Hepatocyte (in vitro differentiated cells): ENCODE measurements around the gene RNLS. TPM values are rescaled to one million over a fixed set of nuclear protein-coding genes. Genes with fewer than 3 reads are reported as not detected.
"Not testable (repeated sequence)": the region's sequence is repeated elsewhere in the genome, so short reads cannot be mapped to it uniquely, and the experiment has no call there.

Experiments used
- DNase-seq: peaks from one replicate; pipeline ENCODE4 v3.0.0-alpha.2; 2016; ENCODE audit warnings: low spot score
- H2AFZ ChIP-seq: fragments of 200-600 bp; sonication (generic); 2 replicates; pipeline ENCODE4 v1.6.0; 2016; ENCODE audit warnings: antibody characterized with exemption, mild to moderate bottlenecking
- H3K27ac ChIP-seq: fragments of 200-600 bp; sonication (generic); 2 replicates; pipeline ENCODE4 v1.5.1; 2016; ENCODE audit warnings: mild to moderate bottlenecking
- H3K27me3 ChIP-seq: fragments of 200-600 bp; sonication (generic); 2 replicates; pipeline ENCODE4 v1.6.1; 2016
- H3K36me3 ChIP-seq: fragments of 200-600 bp; sonication (generic); replicated peaks from 2 replicates; pipeline ENCODE4 v1.5.1; 2016; ENCODE audit warnings: low read depth; ENCODE audit not compliant: insufficient read depth
- H3K4me1 ChIP-seq: fragments of 200-600 bp; sonication (generic); 2 replicates; pipeline ENCODE4 v1.5.1; 2016; ENCODE audit warnings: mild to moderate bottlenecking, moderate library complexity; ENCODE audit not compliant: insufficient read depth
- H3K4me2 ChIP-seq: fragments of 200-600 bp; sonication (generic); 2 replicates; pipeline ENCODE4 v1.6.0; 2016
- H3K4me3 ChIP-seq: fragments of 200-600 bp; sonication (generic); 2 replicates; pipeline ENCODE4 v1.5.1; 2016; ENCODE audit warnings: mild to moderate bottlenecking
- H3K79me2 ChIP-seq: fragments of 200-600 bp; sonication (generic); 2 replicates; pipeline ENCODE4 v1.6.0; 2017; ENCODE audit warnings: mild to moderate bottlenecking
- H3K9me2 ChIP-seq: fragments of 200-600 bp; sonication (generic); replicated peaks from 2 replicates; pipeline ENCODE4 v1.6.0; 2017; ENCODE audit warnings: mild to moderate bottlenecking; ENCODE audit not compliant: insufficient read depth
- H3K9me3 ChIP-seq: fragments of 200-600 bp; sonication (generic); 2 replicates; pipeline ENCODE4 v1.5.1; 2016; ENCODE audit warnings: low read depth, mild to moderate bottlenecking
- H4K20me1 ChIP-seq: fragments of 200-600 bp; sonication (generic); 2 replicates; pipeline ENCODE4 v1.6.0; 2016; ENCODE audit warnings: mild to moderate bottlenecking; ENCODE audit not compliant: insufficient read depth, poor library complexity, severe bottlenecking
- CTCF ChIP-seq: fragments of 200-600 bp; sonication (generic); IDR thresholded peaks from 2 replicates; pipeline ENCODE4 v1.5.1; 2016; ENCODE audit warnings: antibody characterized with exemption, mild to moderate bottlenecking; ENCODE audit not compliant: poor library complexity
- EZH2 ChIP-seq: fragments of 200-600 bp; sonication (generic); IDR thresholded peaks from 2 replicates; pipeline ENCODE4 v1.6.1; 2016; ENCODE audit warnings: antibody characterized with exemption, mild to moderate bottlenecking, borderline replicate concordance
- EZH2phosphoT487 ChIP-seq: fragments of 200-600 bp; sonication (generic); IDR thresholded peaks from one replicate; pipeline ENCODE4 v1.6.1; 2018; ENCODE audit warnings: antibody characterized with exemption, mild to moderate bottlenecking, low read depth, moderate library complexity; ENCODE audit not compliant: unreplicated experiment, severe bottlenecking
- WGBS: methylation state at CpG from one replicate; pipeline ENCODE4 v1.1.6; 2016; ENCODE audit warnings: low lambda C conversion rate; ENCODE audit errors: missing lambda C conversion rate; 5-methylcytosine and 5-hydroxymethylcytosine counted together
- polyA plus RNA-seq: library from polyadenylated mRNA; unstranded; fragments of >200 nt; fragmentation: Nextera tagmentation; extraction: Ambion mirVana; gene quantifications from 2 replicates; pipeline ENCODE4 v1.2.1, GENCODE V29; 2016
- total RNA-seq: library from RNA; depleted of rRNA; stranded (reverse); fragments of >200 nt; gene quantifications from 2 replicates; pipeline ENCODE4 v1.2.3, GENCODE V29; 2014

The RNLS gene
- total and polyA plus RNA-seq, 2 experiments from 2014 or later: 12.8 to 14.9 TPM

GRCh38 chr10:88370713-88371112, 212.4 kb downstream of the RNLS start:
- Histone ChIP-seq H3K27ac (no peak overlapping the region), H3K36me3 (no peaks in the 10 kb centered on the region), H3K4me1 (peaks cover 20% of the 10 kb centered on the region), H3K4me3 (no peak overlapping the region), H3K27me3 (no peaks in the 10 kb centered on the region), H3K79me2 (no peaks in the 10 kb centered on the region), H3K9me3 (no peaks in the 10 kb centered on the region), H3K4me2 (no peak overlapping the region), H4K20me1 (no peaks in the 10 kb centered on the region), H2AFZ (no peak overlapping the region), H3K9me2 (no peaks in the 10 kb centered on the region)
- 49% methylated on average over 2 of the region's 2 CpGs for WGBS
- DNase-seq: no peak
- TF ChIP-seq CTCF (no peak), EZH2 (no peak), EZH2phosphoT487 (no peak)

- Histone ChIP-seq H3K79me2 (no peaks in the 10 kb centered on the region), H3K9me2 (no peaks in the 10 kb centered on the region), H2AFZ (no peak overlapping the region), H4K20me1 (no peaks in the 10 kb centered on the region), H3K4me2 (no peak overlapping the region), H3K27me3 (no peaks in the 10 kb centered on the region), H3K36me3 (no peaks in the 10 kb centered on the region), H3K4me1 (peaks cover 10% of the 10 kb centered on the region), H3K9me3 (no peaks in the 10 kb centered on the region), H3K4me3 (no peak overlapping the region), H3K27ac (no peak overlapping the region)
- WGBS: 98% methylated on average over 2 of the region's 2 CpGs
- TF ChIP-seq EZH2phosphoT487 (no peak), CTCF (no peak), EZH2 (no peak)
- DNase-seq: no peak
Measured at GRCh38 chr10:88366772-88367171, 216.3 kb downstream of the RNLS start.

- no peak for DNase-seq
- H3K27ac ChIP-seq: peak overlapping the region; percentile 24
- no peaks in the 10 kb centered on the region for H3K27me3 ChIP-seq
- H3K4me2 ChIP-seq: no peak overlapping the region
- TF ChIP-seq EZH2phosphoT487: peak; percentile 69
- TF ChIP-seq CTCF: no peak
- H3K9me2 ChIP-seq: no peaks in the 10 kb centered on the region
- H3K4me3 ChIP-seq: no peak overlapping the region
- H4K20me1 ChIP-seq: no peaks in the 10 kb centered on the region
- no peaks in the 10 kb centered on the region for H3K4me1 ChIP-seq
- no peaks in the 10 kb centered on the region for H3K36me3 ChIP-seq
- WGBS: 63% methylated on average over 7 of the region's 7 CpGs
- H3K79me2 ChIP-seq: no peaks in the 10 kb centered on the region
- no peaks in the 10 kb centered on the region for H3K9me3 ChIP-seq
- no peak overlapping the region for H2AFZ ChIP-seq
Measured at GRCh38 chr10:88361995-88362807, 220.9 kb downstream of the RNLS start.

DNA sequence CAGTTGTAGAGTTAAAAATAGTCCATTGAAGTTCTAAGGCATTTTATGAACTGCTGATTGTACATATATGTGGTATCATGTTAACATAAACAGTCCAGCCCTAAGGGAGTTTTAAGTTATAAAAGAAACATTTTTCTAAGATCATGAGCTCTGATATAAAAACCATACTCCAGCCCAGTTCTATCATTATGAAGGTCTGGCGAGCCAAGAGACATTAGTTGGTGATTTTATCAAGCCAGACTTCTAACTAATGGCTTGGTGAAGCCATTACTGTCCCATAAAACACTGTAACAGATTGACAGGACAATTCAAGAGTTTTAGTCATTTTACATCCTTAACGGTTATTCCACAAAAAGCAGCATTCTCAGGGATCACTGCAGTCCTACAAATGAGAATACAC, 221.6 kb downstream of the RNLS start:
- DNase-seq: peak; percentile 6
- Histone ChIP-seq H3K9me3 (no peaks in the 10 kb centered on the region), H2AFZ (no peak overlapping the region), H3K4me1 (no peaks in the 10 kb centered on the region), H3K4me2 (no peak overlapping the region), H3K4me3 (no peak overlapping the region), H3K27me3 (no peaks in the 10 kb centered on the region), H3K36me3 (no peaks in the 10 kb centered on the region), H3K79me2 (no peaks in the 10 kb centered on the region), H3K27ac (no peak overlapping the region), H3K9me2 (no peaks in the 10 kb centered on the region), H4K20me1 (no peaks in the 10 kb centered on the region)
- TF ChIP-seq CTCF (no peak), EZH2phosphoT487 (no peak), EZH2 (no peak)
- WGBS: 45% methylated on average over 2 of the region's 2 CpGs

DNA sequence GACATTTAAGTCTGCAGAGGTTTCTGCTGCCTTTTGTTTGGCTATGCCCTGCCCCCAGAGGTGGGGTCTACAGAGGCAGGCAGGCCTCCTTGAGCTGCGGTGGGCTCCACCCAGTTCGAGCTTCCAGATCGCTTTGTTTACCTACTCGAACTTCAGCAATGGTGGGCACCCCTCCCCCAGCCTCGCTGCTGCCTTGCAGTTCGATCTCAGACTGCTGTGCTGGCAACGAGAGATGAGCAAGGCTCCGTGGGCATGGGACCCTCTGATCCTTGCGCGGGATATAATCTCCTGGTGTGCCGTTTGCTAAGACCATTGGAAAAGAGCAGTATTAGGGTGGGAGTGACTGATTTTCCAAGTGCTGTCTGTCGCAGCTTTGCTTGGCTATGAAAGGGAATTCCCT, 227.4 kb downstream of the RNLS start:
- not testable (repeated sequence) for H3K79me2 ChIP-seq, H3K27me3 ChIP-seq, H4K20me1 ChIP-seq, H3K27ac ChIP-seq, H3K4me1 ChIP-seq, H3K4me3 ChIP-seq, H3K9me3 ChIP-seq, DNase-seq, H3K4me2 ChIP-seq, H3K36me3 ChIP-seq, H3K9me2 ChIP-seq, H2AFZ ChIP-seq
- WGBS: 96% methylated on average over 12 of the region's 12 CpGs
